ENCODE results near the gene HAND1.
A peak's percentile ranks its signal among the peaks of the same experiment; 100 is the strongest.

HAND1 gene

DNA sequence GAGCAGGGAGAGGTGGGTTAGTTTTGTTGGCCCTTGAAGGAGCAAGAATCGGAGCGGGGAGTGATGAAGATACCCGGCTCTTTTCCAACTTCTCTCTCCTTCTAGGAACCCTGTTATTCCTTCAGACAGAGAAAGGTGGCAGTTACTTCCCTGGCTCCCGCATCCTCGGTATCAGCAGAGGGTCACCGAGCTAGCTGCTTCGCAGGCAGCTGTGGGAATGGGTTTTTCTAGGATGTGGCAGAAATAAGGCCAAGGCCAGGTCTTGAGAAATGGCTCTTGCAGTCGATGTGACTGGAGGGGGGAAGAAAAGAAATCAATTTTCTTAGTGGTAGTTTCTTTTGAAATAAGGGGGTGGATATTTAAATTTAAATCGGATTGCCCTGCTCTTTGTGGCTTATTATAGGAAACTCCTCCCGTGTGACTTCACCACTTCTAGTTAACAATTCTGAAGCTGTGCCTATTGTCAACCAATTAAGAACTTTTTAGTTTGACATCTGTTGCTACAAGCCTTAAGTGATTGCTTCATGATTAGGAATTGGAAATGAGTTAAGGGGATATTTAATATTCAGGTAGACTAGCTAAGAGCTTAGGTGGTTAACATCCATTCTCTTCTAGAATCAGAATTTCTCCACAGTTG lies 30.8 kb downstream of the HAND1 start:
- no peaks in the 10 kb centered on the region for H3K9me3 ChIP-seq (ENCODE audit: insufficient read depth, low read depth, low read length)
- WGBS = 7% methylated on average over 10 of the region's 10 CpGs

DNA sequence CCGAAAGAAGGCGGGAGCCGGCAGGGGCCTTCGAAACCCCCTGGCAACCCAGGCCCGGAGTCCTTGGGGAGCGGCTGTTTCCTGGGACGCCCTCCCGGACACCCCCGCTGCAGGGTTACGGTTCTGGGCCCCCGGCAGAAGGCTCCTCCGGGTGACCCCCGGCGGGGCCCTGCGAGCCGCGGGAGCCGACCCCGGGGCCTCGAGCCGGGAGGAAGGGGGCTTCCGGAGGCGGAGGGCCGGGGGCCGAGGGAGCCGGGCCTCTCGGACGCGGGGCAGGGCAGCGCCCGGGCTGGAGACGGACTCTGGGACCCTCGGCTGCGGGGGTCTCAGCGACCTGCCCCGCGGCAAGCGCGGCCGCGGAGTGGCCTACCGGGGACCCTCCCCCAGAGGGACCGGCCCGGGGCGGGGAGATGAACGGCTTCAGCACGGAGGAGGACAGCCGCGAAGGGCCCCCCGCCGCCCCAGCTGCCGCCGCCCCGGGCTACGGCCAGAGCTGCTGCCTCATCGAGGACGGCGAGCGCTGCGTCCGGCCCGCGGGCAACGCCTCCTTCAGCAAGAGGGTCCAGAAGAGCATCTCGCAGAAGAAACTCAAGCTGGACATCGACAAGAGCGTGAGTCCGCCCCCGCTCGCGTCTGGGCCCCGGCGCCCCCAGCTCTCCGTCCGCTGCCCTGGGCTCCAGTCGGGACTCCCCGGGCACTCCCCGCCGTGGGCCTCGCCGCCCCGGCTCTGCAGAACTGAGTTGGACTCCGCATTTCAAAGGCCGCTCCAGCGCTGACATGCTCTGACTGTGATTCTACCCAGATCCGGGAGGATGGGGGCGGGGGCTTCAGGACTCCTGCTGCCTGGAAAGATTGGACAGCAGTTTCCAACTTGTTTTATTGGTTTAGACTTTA lies 31.6 kb downstream of the HAND1 start:
- peaks cover 4% of the 10 kb centered on the region; the same call in 1 of the 2 replicates for H3K27me3 ChIP-seq (ENCODE audit: insufficient read depth, low read length)
- no peak overlapping the region for H3K27ac ChIP-seq (ENCODE audit: low read depth, low read length)
- peak overlapping the region; percentile 62 for H3K9ac ChIP-seq (ENCODE audit: low read depth, low read length)
- H3K36me3 ChIP-seq (ENCODE audit: insufficient read depth, low read length) = peaks cover 11% of the 10 kb centered on the region
- peaks cover 6% of the 10 kb centered on the region for H3K4me1 ChIP-seq (ENCODE audit: insufficient read depth, low read length)
- no peaks in the 10 kb centered on the region for H3K9me3 ChIP-seq (ENCODE audit: insufficient read depth, low read depth, low read length)
- H3K4me3 ChIP-seq (ENCODE audit: low read length) = peak overlapping the region; percentile 96
- under 1% methylated on average over 87 of the region's 87 CpGs for WGBS

More for the DNA sequence above, 30.8 kb downstream of the HAND1 start:
- Histone ChIP-seq H3K27ac (ENCODE audit: low read depth, low read length) (no peak overlapping the region), H3K4me3 (ENCODE audit: low read length) (peak overlapping the region; percentile 96), H3K27me3 (ENCODE audit: insufficient read depth, low read length) (peaks cover 4% of the 10 kb centered on the region; the same call in 1 of the 2 replicates), H3K9ac (ENCODE audit: low read depth, low read length) (no peak overlapping the region), H3K4me1 (ENCODE audit: insufficient read depth, low read length) (peaks cover 6% of the 10 kb centered on the region), H3K36me3 (ENCODE audit: insufficient read depth, low read length) (peaks cover 17% of the 10 kb centered on the region)

DNA sequence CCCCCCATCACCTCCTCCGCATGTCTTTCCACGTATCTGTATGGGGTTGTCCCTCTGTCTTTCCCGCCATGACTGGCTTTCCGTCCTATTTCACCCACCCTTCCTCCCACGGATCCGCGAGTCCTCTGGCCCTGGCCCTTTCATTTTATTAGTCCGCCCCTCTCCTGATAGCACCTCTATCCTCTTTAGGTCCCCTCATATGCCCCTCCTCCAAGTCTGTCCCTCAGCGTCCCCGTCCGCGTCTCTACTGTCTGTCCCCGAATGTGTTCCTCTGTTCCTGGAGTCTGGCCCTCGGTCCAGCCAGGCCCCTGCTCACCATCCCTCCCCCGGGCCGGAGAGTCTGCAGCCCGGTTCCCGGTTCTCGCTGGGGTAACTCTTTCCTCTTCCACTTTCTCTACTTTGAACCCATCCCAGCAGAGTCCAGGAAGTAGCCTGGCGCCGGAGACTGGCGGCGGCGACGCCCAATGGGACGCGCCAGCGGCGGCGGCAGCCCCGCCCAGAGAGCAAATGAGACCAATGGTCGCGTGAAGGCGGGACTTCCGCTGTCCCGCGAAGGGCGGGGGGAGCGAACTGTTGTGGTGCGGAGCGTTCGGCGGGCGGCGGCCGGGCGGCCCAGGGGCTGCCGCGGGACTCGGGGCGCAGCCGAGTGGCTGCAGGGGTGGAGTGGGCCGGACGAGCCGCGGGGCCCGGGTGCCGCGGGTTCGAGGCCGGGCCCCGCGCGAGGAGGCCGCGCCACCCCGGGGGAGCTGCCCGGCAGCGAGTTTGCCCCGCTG lies 32.4 kb downstream of the HAND1 start, which contains the start of gene SAP30L:
Gene SAP30L, plus strand, starts transcription at position 576 of the 773 bp plus-strand sequence. CDS start 608 bp downstream, outside the sequence.
- Histone ChIP-seq H3K9me3 (ENCODE audit: insufficient read depth, low read depth, low read length) (no peaks in the 10 kb centered on the region), H3K4me3 (ENCODE audit: low read length) (peak within 1 kb of the TSS; percentile 96), H3K9ac (ENCODE audit: low read depth, low read length) (peak within 1 kb of the TSS; percentile 62), H3K27ac (ENCODE audit: low read depth, low read length) (no peak within 1 kb of the TSS), H3K27me3 (ENCODE audit: insufficient read depth, low read length) (peaks cover 4% of the 10 kb centered on the region; the same call in 1 of the 2 replicates), H3K36me3 (ENCODE audit: insufficient read depth, low read length) (peaks cover 13% of the 10 kb centered on the region), H3K4me1 (ENCODE audit: insufficient read depth, low read length) (peaks cover 6% of the 10 kb centered on the region)
- WGBS = under 1% methylated on average over 70 of the region's 70 CpGs

DNA sequence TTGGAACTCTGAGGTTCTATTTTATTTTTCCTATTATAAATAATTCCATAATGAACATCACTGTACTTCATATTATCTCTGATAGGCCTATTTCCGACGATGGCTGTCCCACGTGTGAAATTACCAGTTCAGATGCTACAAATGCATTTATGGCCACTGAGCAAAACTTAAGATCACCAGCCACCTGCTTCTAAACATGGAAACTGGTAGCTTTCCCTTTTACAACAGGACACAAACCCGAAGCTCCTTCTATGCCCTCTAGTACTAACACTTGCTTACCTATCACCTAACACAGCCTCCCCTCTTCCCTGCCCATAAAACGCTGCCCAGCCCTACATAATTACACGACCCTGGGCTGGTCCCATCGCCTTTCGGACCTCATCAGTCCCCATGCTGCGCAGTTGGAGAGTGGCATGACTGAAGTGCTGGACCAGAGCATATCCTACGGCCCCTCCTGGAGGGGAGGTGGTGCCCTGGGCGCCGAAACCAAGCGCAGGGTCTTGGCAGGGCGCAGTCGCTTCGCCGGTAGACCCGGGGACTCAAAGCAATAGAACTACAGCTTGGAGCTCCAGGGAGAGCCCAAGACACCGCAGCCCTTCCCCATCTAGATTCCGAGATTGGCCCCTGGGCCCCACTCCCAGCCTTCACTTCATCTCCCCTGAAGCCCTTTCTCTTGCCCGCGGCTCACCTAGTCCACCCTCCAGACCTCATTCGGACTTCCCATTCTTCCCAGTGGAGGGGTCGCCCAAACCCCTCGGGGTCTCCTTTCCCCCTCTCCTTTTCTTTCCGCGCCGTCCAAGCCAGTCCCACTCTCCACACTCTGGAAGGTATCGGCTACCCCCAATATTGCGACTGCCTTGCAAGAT lies 33.2 kb downstream of the HAND1 start:
- Histone ChIP-seq H3K27ac (ENCODE audit: low read depth, low read length) (no peak overlapping the region), H3K4me1 (ENCODE audit: insufficient read depth, low read length) (peaks cover 6% of the 10 kb centered on the region), H3K9me3 (ENCODE audit: insufficient read depth, low read depth, low read length) (no peaks in the 10 kb centered on the region), H3K9ac (ENCODE audit: low read depth, low read length) (peak overlapping the region; percentile 62), H3K36me3 (ENCODE audit: insufficient read depth, low read length) (peaks cover 17% of the 10 kb centered on the region), H3K4me3 (ENCODE audit: low read length) (peak overlapping the region; percentile 96), H3K27me3 (ENCODE audit: insufficient read depth, low read length) (peaks cover 4% of the 10 kb centered on the region; the same call in 1 of the 2 replicates)
- WGBS = 10% methylated on average over 30 of the region's 30 CpGs

DNA sequence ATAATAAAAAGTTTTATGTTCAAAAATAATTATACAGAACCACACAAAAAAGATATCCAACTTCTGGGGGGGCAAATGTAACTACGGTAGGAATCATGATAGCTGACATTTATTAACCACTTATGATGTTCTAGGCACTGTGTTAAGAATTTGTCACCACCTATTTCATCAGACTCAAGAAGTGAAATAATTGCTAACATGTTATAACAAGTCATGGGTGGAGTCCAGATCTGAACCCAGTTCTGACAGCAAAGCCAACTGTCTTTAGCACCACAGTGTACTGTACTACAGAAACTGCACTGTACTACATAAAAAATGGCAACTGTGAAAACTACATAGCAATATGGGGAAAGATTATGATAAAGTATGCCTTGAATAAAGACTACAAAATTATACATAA lies 35.2 kb downstream of the HAND1 start:
- no peak overlapping the region for H3K9ac ChIP-seq (ENCODE audit: low read depth, low read length)
- no peak overlapping the region for H3K4me3 ChIP-seq (ENCODE audit: low read length)
- WGBS = no CpG with 5 or more reads among the region's 1 CpG
- H3K27me3 ChIP-seq (ENCODE audit: insufficient read depth, low read length) = peaks cover 4% of the 10 kb centered on the region; the same call in 1 of the 2 replicates
- no peaks in the 10 kb centered on the region for H3K9me3 ChIP-seq (ENCODE audit: insufficient read depth, low read depth, low read length)
- H3K36me3 ChIP-seq (ENCODE audit: insufficient read depth, low read length) = peaks cover 26% of the 10 kb centered on the region
- H3K27ac ChIP-seq (ENCODE audit: low read depth, low read length) = no peak overlapping the region
- peaks cover 6% of the 10 kb centered on the region for H3K4me1 ChIP-seq (ENCODE audit: insufficient read depth, low read length)

DNA sequence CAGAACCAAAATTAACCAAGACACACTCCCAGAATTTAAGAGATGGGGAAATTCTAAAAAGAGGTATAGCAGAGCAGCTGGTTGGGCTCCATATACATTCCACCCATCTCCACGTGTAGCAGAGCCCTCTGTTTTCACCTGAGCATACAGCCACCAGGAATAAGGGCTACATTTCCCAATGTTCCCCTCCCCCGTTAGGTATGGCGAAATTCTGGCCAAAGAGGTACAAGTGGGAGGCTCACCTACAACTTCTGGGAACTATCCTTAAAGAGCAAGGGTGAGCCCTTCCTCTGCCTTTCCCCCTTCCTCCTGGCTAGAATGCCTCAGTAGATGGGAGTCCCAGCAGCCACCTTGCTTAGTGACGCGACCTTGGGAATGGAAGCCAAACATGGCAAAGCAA lies 37.5 kb downstream of the HAND1 start:
- H3K4me1 ChIP-seq (ENCODE audit: insufficient read depth, low read length) = no peaks in the 10 kb centered on the region; the same call in 1 of the 2 replicates
- peaks cover 44% of the 10 kb centered on the region for H3K36me3 ChIP-seq (ENCODE audit: insufficient read depth, low read length)
- no peak overlapping the region for H3K9ac ChIP-seq (ENCODE audit: low read depth, low read length)
- no peaks in the 10 kb centered on the region for H3K27me3 ChIP-seq (ENCODE audit: insufficient read depth, low read length)
- WGBS = 90% methylated on average over 5 of the region's 5 CpGs
- no peaks in the 10 kb centered on the region for H3K9me3 ChIP-seq (ENCODE audit: insufficient read depth, low read depth, low read length)
- no peak overlapping the region for H3K27ac ChIP-seq (ENCODE audit: low read depth, low read length)
- no peak overlapping the region for H3K4me3 ChIP-seq (ENCODE audit: low read length)

DNA sequence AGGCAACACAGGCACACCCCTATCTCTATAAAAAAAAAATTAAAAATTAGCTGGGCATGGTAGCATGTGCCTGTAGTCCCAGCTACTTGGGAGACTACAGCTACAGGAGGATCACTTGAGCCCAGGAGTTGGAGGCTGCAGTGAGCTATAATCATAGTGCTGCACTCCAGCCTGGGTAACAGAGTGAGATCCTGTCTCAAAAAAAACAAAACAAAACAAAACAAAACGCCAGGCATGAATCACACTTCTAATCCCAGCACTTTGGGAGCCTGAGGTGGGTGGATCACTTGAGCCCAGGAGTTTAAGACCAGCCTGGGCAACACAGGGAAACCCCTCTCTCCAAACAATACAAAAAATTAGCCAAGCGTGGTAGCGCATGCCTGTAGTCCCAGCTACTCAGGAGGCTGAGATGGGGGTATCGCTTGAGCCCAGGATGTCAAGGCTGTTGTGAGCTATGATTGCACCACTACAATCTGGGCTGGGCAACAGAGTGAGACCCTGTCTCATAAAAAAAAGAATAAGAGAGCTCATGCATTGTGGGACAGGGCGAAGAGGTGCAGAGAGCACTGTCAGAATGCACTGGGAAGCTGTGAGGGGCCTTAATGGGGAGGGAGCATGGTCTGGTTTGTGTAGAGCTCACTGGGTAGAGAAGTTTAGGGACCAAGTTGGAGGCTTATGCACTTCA lies 40.6 kb downstream of the HAND1 start:
- no peak overlapping the region for H3K4me3 ChIP-seq (ENCODE audit: low read length)
- no peaks in the 10 kb centered on the region for H3K9me3 ChIP-seq (ENCODE audit: insufficient read depth, low read depth, low read length)
- WGBS = 92% methylated on average over 5 of the region's 5 CpGs
- no peak overlapping the region for H3K27ac ChIP-seq (ENCODE audit: low read depth, low read length)
- H3K27me3 ChIP-seq (ENCODE audit: insufficient read depth, low read length) = no peaks in the 10 kb centered on the region
- no peaks in the 10 kb centered on the region for H3K4me1 ChIP-seq (ENCODE audit: insufficient read depth, low read length)
- H3K36me3 ChIP-seq (ENCODE audit: insufficient read depth, low read length) = peaks cover 43% of the 10 kb centered on the region
- no peak overlapping the region for H3K9ac ChIP-seq (ENCODE audit: low read depth, low read length)

DNA sequence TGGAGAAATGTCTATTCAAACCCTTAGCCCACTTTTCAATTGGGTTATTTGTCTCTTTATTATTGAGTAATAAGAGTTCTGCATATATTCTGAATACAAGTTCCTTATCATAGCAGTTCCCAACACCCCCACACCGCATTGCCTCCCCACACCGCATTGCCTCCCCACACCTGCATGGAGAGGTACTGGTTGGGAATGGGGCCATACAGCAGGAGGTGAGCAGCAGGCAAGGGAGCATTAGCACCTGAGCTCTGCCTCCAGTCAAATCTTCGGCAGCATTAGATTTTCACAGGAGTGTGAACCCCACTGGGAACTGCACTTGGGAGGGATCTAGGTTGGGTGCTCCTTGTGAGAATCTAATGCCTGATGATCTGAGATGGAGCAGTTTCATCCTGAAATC lies 42.8 kb downstream of the HAND1 start:
- WGBS = 91% methylated on average over 3 of the region's 3 CpGs
- no peak overlapping the region for H3K27ac ChIP-seq (ENCODE audit: low read depth, low read length)
- no peaks in the 10 kb centered on the region for H3K9me3 ChIP-seq (ENCODE audit: insufficient read depth, low read depth, low read length)
- H3K27me3 ChIP-seq (ENCODE audit: insufficient read depth, low read length) = no peaks in the 10 kb centered on the region
- no peak overlapping the region for H3K9ac ChIP-seq (ENCODE audit: low read depth, low read length)
- H3K4me1 ChIP-seq (ENCODE audit: insufficient read depth, low read length) = no peaks in the 10 kb centered on the region
- H3K36me3 ChIP-seq (ENCODE audit: insufficient read depth, low read length) = peaks cover 32% of the 10 kb centered on the region
- no peak overlapping the region for H3K4me3 ChIP-seq (ENCODE audit: low read length)

DNA sequence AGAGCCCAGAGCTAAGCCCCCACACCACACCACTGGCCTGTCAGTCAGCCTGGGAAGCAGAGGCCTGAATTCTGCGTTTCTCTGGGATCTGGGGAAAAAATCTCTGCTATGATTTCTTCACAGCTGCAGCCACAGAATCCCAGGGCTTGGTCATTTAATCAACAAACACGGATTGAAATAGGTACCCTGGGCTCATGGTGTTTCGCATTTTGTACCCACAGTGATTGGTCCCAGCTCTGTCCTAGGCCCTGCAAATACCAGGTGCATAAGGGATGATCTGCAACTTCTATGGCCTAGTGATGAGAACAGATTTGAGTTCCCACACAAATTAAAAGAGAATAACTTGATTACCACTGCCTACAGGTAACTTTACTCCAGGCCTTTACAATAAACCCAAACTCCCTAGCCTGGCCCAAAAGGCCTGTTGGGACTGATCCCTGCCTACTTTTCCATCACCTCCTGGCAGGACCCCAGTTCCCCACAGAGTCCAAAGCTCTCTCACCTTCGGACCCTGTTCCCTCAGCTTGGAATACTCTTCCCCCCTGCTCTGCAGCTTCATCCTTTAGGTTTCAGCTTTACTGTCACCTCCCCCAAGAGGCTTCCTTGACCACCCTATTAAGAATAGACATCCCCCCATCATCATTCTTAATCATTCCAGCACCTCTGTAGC lies 46.9 kb downstream of the HAND1 start:
- H3K36me3 ChIP-seq (ENCODE audit: insufficient read depth, low read length) = peaks cover 10% of the 10 kb centered on the region
- H3K9me3 ChIP-seq (ENCODE audit: insufficient read depth, low read depth, low read length) = no peaks in the 10 kb centered on the region
- no peak overlapping the region for H3K9ac ChIP-seq (ENCODE audit: low read depth, low read length)
- no peaks in the 10 kb centered on the region for H3K4me1 ChIP-seq (ENCODE audit: insufficient read depth, low read length)
- no peaks in the 10 kb centered on the region for H3K27me3 ChIP-seq (ENCODE audit: insufficient read depth, low read length)
- WGBS = 88% methylated on average over 4 of the region's 4 CpGs
- no peak overlapping the region for H3K27ac ChIP-seq (ENCODE audit: low read depth, low read length)
- no peak overlapping the region for H3K4me3 ChIP-seq (ENCODE audit: low read length)
